Measurements from ENCODE around the gene NCAPD3. TPM values are rescaled to one million over a fixed set of nuclear protein-coding genes. Genes with fewer than 3 reads are reported as not detected.

The NCAPD3 gene
- total RNA-seq, 1 experiment from 2014 or later, result 52.2 TPM

- Histone ChIP-seq H2BK5ac (ENCODE audit: insufficient read length, low read length) (no peak overlapping the region), H2BK120ac (ENCODE audit: low read depth, low read length, poor library complexity, severe bottlenecking) (no peak overlapping the region)
- DNase-seq, result no peak
Measured at GRCh38 chr11:134223121-134223520, 646 bp downstream of the NCAPD3 start.

More at GRCh38 chr11:134223121-134223520, 646 bp downstream of the NCAPD3 start:
- no peaks in the 10 kb centered on the region for H3K9me3 Mint-ChIP-seq
- Histone ChIP-seq H3T11ph (ENCODE audit: low read length) (no peak overlapping the region), H3K27ac (ENCODE audit: insufficient read length, low read depth, low read length) (no peak overlapping the region), H3K18ac (ENCODE audit: insufficient read length, low read depth, low read length) (no peak overlapping the region), H3K14ac (ENCODE audit: insufficient read depth, low read length) (no peak overlapping the region; the same call in 1 of the 2 replicates), H3K9ac (ENCODE audit: extremely low read depth, insufficient read length, low read length) (peak overlapping the region; percentile 57), H4K8ac (replicated peaks; ENCODE audit: insufficient read length, low read depth, low read length) (no peak overlapping the region), H3K4ac (ENCODE audit: low read depth, low read length) (no peak overlapping the region), H4K5ac (ENCODE audit: insufficient read length, low read depth, low read length) (no peak overlapping the region), H2BK15ac (ENCODE audit: low read depth, low read length) (no peak overlapping the region), H3K23ac (ENCODE audit: insufficient read length, low read depth, low read length) (no peak overlapping the region), H4K20me1 (ENCODE audit: control insufficient read depth, insufficient read depth, insufficient read length) (no peaks in the 10 kb centered on the region), H4K91ac (ENCODE audit: insufficient read length, low read depth, low read length) (no peak overlapping the region), H3K27me3 (ENCODE audit: insufficient read depth, low read length) (no peaks in the 10 kb centered on the region), H3K4me2 (ENCODE audit: insufficient read depth, insufficient read length, low read length) (peak overlapping the region; percentile 98), H3K23me2 (ENCODE audit: insufficient read length, low read depth, low read length, poor library complexity, severe bottlenecking) (peaks cover 15% of the 10 kb centered on the region), H2BK20ac (ENCODE audit: low read depth, low read length, poor library complexity, severe bottlenecking) (no peak overlapping the region), H3K56ac (ENCODE audit: insufficient read length, low read depth, low read length) (no peak overlapping the region), H2AK5ac (ENCODE audit: insufficient read length, low read length) (no peak overlapping the region), H2AFZ (ENCODE audit: low read length) (no peak overlapping the region), H3K4me1 (ENCODE audit: insufficient read depth, low read length) (no peaks in the 10 kb centered on the region), H3K9me3 (ENCODE audit: control insufficient read depth, low read depth, low read length) (no peaks in the 10 kb centered on the region), H3K79me1 (ENCODE audit: insufficient read depth, low read depth, low read length, poor library complexity, severe bottlenecking) (no peaks in the 10 kb centered on the region), H2BK12ac (ENCODE audit: insufficient read length, low read depth, low read length) (no peak overlapping the region), H3K79me2 (ENCODE audit: insufficient read depth, low read length) (peaks cover 9% of the 10 kb centered on the region; the same call in 1 of the 2 replicates)
- WGBS (ENCODE audit: extremely low coverage, insufficient read length, low lambda C conversion rate), result no CpG with 5 or more reads among the region's 5 CpGs
- H3K4me3 Mint-ChIP-seq, result peak overlapping the region; percentile 92
- peak overlapping the region in 2 of 3 experiments; percentile 41 to 80; a peak in 4 of 7 replicates for H3K27ac Mint-ChIP-seq
- H3K36me3 Mint-ChIP-seq (ENCODE audit: insufficient read depth in 1 of 3, low read depth in 3 of 3), result peaks cover 13 to 22% (median 22%) of the 10 kb centered on the region in 3 experiments; a peak in 6 of 7 replicates
- H3K27me3 Mint-ChIP-seq (ENCODE audit: low read depth), result peaks cover 7% of the 10 kb centered on the region
- TF ChIP-seq, protein P1, sequence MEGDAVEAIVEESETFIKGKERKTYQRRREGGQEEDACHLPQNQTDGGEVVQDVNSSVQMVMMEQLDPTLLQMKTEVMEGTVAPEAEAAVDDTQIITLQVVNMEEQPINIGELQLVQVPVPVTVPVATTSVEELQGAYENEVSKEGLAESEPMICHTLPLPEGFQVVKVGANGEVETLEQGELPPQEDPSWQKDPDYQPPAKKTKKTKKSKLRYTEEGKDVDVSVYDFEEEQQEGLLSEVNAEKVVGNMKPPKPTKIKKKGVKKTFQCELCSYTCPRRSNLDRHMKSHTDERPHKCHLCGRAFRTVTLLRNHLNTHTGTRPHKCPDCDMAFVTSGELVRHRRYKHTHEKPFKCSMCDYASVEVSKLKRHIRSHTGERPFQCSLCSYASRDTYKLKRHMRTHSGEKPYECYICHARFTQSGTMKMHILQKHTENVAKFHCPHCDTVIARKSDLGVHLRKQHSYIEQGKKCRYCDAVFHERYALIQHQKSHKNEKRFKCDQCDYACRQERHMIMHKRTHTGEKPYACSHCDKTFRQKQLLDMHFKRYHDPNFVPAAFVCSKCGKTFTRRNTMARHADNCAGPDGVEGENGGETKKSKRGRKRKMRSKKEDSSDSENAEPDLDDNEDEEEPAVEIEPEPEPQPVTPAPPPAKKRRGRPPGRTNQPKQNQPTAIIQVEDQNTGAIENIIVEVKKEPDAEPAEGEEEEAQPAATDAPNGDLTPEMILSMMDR (conservative IDR thresholded peaks at IDR 0.05), result no peak
- H3K4me1 Mint-ChIP-seq, result peaks cover 17 to 27% of the 10 kb centered on the region in 2 experiments
